HG02970 (cell line): ENCODE results near the gene ZNF484.
"Not testable (repeated sequence)": the region's sequence is repeated elsewhere in the genome, so short reads cannot be mapped to it uniquely, and the experiment has no call there.

Experiments used
- ATAC-seq: cut with Tn5 transposase; IDR thresholded peaks from one replicate; pipeline ENCODE4 v1.9.1; 2021; ENCODE audit warnings: mild to moderate bottlenecking, moderate library complexity, moderate number of reproducible peaks; ENCODE audit not compliant: unreplicated experiment, low FRiP score

The ZNF484 gene

DNA sequence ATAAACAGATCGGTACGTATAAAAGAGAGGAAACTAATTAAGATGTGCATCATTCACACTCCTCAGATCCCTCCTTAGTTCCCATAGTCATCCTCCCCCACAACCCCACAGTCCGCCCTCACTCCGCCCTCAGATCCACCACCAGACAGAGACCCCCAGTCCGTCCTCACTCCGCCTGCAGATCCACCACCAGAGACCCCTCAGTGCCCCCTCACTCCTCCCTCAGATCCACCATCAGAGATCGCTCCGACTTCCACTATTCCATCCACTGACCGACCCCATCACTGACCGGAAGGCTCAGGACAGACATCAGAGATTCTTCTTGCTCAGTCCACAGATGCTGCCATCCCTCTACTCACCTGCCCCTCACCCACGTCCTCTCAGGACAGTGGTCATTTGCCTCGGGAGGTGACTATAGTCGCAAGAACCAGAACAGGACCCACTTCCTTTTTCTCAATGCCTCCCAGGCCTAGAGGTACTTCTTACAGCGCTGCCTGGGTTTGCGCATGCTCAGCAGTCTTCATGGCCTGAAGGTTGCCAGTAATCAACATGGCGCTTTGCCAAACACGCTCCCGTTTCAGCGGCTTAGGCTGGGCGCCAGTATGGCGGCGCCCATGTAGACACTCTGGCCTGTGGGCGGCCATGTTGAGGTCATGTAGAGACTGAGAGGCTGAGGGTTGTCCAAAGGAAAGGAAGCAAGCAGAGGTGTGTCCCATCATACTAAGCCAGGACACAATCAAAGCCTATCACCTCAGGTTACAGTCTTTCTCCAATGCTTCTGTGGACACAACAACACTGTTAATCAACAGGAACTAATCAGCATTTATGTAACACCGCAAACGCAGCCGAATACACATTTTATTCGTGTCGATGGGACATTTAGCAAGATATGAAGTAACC, at the start of gene ZNF484:
Gene ZNF484, minus strand, starts transcription at position 508 of the 900 bp plus-strand sequence. CDS start 3,009 bp downstream, outside the sequence.
- peak; percentile 96 for ATAC-seq

GRCh38 chr9:92920437-92920836, 42.6 kb upstream of the ZNF484 start:
- ATAC-seq: no peak

DNA sequence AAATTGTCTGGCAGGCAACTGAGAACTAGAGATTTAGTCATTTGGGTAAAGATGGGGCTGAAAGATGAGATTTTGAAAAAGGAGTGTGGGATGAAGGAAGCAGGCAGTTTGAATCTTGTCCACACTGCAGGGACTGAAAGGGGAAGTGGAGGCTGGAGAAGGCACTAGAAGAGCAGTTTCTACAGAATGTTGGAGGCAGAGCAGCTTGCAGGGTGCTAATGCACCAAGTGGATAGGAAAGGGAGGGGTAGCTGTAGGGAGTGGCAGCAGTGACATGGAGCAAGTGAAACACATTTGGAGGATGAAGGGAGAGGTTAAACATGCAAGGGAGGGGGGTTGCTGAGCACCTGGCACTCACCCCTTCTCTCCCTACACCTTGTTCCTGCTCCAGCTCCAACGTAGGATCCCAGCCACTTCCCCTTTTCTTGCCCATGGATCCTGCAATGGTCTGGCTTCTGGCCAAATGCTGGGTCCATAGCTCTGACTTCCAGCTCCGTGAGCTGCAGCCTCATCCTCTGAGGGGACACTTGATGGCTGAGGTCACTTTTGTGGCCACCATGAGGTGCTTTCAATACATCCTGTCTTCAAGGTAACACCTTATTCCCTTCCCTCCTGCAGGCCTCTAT, 39.5 kb upstream of the ZNF484 start:
- no peak for ATAC-seq

DNA sequence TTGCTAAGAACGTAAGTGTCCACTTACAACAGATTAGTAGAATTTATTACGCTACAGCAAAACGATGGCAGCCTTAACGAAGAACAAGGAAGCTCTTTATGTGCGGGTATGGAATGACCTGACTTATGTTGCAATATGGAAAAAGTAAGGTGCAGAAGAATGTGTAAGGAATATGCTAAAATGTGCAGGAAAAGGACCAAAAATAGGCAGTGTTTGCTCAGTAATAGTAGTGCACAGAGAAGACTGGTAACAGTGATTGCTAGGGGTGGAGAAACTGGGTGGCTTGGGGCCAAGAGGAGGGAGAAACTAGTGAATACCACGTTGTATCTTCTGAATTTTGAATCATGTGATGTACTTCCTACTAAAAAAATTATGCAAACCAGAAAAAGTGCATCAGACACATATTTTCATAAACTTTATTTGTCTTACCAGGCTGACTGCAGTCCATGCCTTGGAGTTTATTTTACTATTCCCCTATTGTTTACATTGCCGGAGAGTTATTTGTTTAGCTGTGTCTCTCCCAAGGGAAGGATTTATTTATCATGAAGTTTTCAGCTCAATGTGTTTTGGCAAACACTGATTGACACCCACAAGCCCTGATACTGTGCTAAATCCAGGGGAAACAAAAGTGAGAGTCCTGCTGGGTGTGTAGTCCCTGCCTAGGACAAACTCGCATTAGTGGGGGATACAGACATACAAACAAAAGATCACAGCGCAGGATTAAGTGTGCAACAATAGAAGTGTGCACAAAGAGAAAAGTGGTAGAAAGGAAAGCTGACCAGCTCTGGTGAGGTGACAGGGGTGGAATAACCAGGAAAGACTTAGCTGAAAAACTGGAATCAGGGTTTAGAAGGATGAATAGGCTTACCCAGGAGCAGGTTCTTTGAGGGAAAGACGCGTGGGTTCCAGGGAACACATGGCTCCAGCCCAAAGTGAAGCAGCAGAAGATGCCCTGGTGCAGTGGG, 34.0 kb upstream of the ZNF484 start:
- no peak for ATAC-seq

GRCh38 chr9:92905137-92905536, 27.3 kb upstream of the ZNF484 start:
- not testable (repeated sequence) for ATAC-seq

DNA sequence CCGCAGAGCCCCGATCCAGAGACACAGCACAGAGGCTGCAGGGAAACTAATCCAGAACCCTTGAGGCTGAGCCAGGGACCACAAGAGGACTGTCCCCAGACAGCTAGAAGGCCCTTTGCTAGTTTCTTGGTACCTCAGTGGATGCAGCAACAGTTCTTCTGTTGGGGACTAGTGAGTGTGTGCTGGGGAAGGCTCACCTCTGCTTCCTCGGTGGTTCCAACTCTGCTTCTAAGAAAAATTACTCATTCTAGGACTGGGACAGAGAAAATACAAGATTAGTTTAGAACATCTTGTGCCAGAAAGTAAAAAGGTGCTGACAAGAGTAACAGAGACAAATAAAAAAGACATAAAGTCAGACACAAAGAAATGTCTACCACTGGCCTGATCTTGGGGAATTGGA, 19.5 kb upstream of the ZNF484 start:
- ATAC-seq: no peak

DNA sequence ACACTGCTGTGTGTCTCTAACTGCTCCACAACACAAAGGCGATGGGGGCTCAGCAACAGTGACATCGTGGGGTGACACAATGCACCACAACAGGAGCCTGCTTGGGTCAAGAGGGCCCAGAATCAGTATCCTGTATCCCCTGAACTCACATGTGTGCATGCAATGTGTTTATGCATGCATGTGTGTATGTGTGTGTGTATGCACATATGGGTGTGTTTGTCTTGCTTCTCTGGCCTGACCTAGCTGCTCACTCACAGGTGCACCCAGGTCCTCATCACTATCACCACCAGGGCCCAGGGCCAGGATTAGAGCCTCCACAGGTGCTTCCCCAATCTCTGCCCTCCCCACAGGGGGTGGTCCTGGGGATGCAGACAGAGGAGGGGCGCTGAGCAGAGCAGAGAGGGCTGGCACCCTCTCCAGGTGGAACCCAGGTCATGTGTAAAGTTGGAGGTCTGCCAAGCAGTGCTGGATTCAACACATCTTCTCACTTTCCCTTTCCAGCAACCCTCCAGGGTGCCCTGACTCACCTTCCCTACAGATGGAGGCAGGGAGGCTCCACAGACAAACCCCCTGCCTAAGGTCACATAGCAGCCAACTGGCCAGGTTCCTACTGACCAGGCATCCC, 18.1 kb upstream of the ZNF484 start:
- no peak for ATAC-seq

GRCh38 chr9:92894711-92895362, 17.0 kb upstream of the ZNF484 start:
- no peak for ATAC-seq

DNA sequence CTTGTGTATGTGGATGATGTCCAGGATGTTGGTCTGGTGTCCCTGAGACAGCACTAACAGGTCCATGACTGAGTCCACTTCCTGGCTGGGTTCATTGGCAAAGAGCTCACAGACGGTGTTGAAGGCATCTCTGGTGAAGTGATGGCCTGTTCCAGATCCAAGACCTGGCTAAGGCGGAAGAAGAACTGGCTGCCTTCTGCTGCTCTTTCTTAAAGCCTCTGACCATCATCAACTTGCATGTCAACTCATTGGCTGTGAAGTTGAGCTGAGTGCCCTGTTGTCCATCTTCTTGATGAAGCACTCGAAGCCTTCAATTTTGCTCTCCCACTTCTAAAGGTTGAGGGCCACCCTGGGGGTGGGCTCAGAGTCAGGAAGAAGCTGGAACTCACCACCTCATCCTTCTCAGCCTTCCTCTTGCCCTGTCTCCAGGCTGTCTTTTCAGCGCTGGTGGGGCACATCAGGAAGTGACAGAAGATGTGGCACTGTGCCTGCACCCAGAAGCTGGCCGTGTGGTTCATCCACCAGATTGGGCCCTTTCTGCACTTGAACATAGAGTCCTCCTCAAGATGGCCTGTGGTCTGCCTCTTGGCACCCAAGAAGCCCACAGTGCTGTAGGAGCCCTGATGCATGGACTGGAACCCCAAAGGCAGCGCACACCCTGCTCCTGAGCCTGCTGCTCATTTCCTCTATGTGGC, 16.2 kb upstream of the ZNF484 start:
- ATAC-seq: not testable (repeated sequence)

DNA sequence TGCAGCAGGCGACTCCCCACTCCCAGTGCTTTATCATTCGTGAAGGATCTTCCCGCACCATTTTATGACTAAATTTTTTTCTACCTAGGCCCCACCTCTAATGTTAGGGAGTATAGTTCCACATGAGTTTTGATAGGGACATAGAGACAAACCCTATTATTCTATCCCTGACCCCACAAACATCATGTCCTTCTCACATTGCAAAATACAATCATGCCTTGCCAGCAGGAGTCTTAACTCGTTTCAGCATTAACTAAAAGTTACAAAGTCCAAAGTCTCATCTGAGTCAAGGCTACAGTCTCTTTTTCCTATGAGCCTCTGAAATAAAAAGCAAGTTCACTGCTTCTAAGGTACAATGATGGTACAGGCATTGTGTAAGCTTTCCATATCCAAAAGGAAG, 14.4 kb upstream of the ZNF484 start:
- ATAC-seq: not testable (repeated sequence)

DNA sequence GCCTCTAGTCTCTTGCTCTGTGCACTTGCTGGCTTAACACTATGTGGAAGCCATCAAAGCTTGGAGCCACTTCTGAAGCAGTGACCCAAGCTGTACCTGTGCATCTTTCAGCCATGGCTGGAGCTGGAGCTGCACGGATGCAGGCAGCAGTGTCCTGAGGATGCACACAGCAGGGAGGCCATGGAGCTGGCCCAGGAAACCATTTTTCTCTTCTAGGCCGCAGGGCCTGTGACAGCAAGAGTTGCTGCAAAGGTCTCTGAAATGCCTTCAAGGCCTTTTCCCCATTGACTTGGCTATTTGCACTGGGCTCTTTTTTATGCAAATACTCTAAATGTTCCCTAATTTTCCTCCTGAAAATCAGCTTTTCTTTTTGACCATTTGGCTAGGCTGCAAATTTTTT, 12.9 kb upstream of the ZNF484 start:
- ATAC-seq: no peak

GRCh38 chr9:92887880-92888338, 10.1 kb upstream of the ZNF484 start:
- no peak for ATAC-seq

- not testable (repeated sequence) for ATAC-seq
These were observed 9.2 kb upstream of the ZNF484 start for GRCh38 chr9:92886846-92887610.

DNA sequence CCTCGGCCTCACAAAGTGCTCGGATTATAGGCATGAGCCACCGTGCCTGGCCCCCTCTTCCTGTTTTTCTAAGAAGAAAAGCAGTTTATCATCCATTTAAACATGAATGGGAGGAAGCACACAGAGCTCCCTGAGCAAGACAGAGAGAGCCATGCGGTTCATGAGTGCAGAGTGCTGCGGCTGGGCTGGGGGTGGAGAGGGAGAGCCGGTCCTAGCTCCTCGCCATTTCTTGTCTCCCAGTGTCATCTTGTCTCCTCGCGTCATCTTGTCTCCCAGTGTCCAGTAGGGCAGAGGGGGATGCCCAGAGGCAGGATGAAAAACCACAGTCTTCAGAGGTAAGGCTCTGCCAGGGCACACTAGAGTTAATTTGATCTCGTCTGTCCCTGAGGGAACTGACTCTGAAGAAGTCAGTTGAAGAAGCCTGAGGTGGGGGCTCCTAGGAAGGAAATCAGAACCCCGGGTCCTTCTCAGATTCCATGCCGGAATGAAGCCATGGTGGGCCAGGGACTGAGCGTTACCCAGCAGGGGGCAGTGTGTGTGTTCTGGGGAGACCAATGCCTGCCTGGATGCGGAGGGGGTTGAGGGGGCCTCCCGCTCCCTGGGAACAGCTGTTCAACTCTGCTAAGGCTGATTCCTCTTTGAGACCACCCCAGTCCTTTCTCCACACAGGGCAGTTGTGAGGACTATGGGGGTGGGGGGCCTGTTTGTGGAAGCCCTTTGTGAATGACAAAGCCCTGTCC, 6.0 kb upstream of the ZNF484 start:
- not testable (repeated sequence) for ATAC-seq

DNA sequence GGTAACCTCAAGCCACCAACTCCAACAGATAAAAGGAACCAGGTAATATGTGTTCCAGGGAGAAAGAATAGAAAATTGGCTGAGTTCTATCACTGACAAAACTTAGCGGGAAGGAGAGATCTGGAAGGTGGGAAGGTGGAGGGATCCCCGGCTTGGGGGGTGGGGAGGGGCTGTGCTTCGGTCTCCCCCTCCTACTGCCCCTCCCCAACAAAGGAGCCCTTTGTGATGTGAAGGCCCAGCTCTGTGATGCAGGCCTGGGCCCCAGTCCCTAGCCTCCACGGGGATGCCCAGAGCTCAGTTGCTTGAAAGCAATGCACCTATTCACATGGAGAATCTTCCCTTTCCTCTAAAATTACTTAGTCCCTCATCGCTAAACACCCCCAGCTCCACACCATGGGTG, 4.4 kb upstream of the ZNF484 start:
- ATAC-seq: no peak

- ATAC-seq: no peak
These were observed 2.5 kb downstream of the ZNF484 start for GRCh38 chr9:92875373-92875772.

DNA sequence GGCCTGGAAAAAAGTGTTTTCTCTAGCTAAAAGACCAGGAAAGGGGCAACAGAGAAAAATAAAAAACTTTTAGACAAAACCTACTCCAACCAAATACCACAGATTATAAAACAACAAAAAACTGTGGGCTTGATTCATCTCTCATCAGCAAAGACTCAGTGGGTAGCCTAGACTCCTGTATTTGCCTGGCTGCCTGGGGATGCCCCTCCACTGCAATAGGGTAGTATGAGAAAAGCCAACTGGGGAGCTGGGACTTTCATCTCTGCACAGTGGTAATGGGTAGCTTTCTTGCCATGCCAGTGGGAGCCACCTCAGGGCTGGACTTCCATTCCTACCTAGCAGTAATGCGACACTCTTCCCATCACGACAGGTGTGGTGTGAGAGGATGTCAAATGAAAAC, 7.5 kb downstream of the ZNF484 start:
- ATAC-seq: no peak

GRCh38 chr9:92866600-92866999, 11.2 kb downstream of the ZNF484 start:
- ATAC-seq: not testable (repeated sequence)
